K562 (cell line): ENCODE measurements around the gene DNAJC8. TPM values are rescaled to one million over a fixed set of nuclear protein-coding genes. Genes with fewer than 3 reads are reported as not detected.

ENCODE experiments used
- ATAC-seq: fragments of 200-7000 bp; cut with Tn5 transposase; 3 replicates; pipeline ENCODE4 v1.9.1; 2020; ENCODE audit warnings: moderate library complexity
- BruUV-seq: library from RNA; stranded (reverse); fragments of 400-500 nt; replicated peaks from 2 replicates; lab custom pipeline; 2021; lab: Mats Ljungman, UMichigan
- CTCF ChIA-PET: fragments of 300-600 bp; formaldehyde crosslinking; extraction: SDS; loops from one replicate; lab custom pipeline; 2021; ENCODE audit warnings: low intra/inter-chr PET ratio; lab: Yijun Ruan, JAX
- POLR2A ChIA-PET: fragments of 300-600, 350-650 bp; sonication (Branson Sonifier 250); formaldehyde crosslinking; extraction: SDS; loops from one replicate; lab custom pipeline; 2021; ENCODE audit warnings: antibody characterized with exemption, inconsistent platforms; lab: Yijun Ruan, JAX
- DNase-seq, 4 experiments: peaks; one replicate each; pipeline versions ENCODE4 v3.0.0 to v3.0.0-alpha.2; 2011 to 2018; ENCODE audit warnings: low spot score in 3 of 4, mixed read lengths in 3 of 4; ENCODE audit errors: extremely low read depth in 1 of 4
- FAIRE-seq: peaks from 2 replicates; lab custom pipeline; 2011; peaks lifted over from hg19 to GRCh38; lab: Jason Lieb, UNC
- H2AFZ ChIP-seq: 2 replicates; pipeline ENCODE4 v1.6.0; 2011; ENCODE audit warnings: low read depth, low read length, control low read depth, inconsistent platforms
- H3K27ac ChIP-seq: fragments of 200-600 bp; 3 replicates; pipeline ENCODE4 v1.8.0; 2011; ENCODE audit warnings: low read depth, mild to moderate bottlenecking, control low read depth, inconsistent platforms, low read length, moderate library complexity, mixed read lengths; ENCODE audit errors: extremely low read depth
- H3K27me3 ChIP-seq, 2 experiments: fragments of 300-600 bp in 1 of 2; 2 replicates in 1 of 2; 3 replicates in 1 of 2; pipeline versions ENCODE4 v1.6.0 to v1.8.0; 2011; ENCODE audit warnings: inconsistent platforms in 2 of 2, low read length in 2 of 2, mild to moderate bottlenecking in 1 of 2, mixed read lengths in 1 of 2, moderate library complexity in 1 of 2; ENCODE audit not compliant: control insufficient read depth in 2 of 2, insufficient read depth in 2 of 2
- H3K36me3 ChIP-seq: fragments of 300-600 bp; 3 replicates; pipeline ENCODE4 v1.8.0; 2011; ENCODE audit warnings: mild to moderate bottlenecking, low read length, inconsistent platforms; ENCODE audit not compliant: control insufficient read depth, insufficient read depth
- H3K4me1 ChIP-seq, 2 experiments: fragments of 200-600 bp in 1 of 2; replicated peaks in 1 of 2; 2 replicates in 1 of 2; 3 replicates in 1 of 2; pipeline versions ENCODE4 v1.5.1 to v1.8.0; 2011; ENCODE audit warnings: inconsistent platforms in 2 of 2, low read length in 2 of 2, mild to moderate bottlenecking in 1 of 2, mixed read lengths in 1 of 2, moderate library complexity in 1 of 2; ENCODE audit not compliant: control insufficient read depth in 2 of 2, insufficient read depth in 2 of 2
- H3K4me2 ChIP-seq: 2 replicates; pipeline ENCODE4 v1.6.1; 2011; ENCODE audit warnings: low read length, control low read depth, inconsistent platforms, mixed read lengths; ENCODE audit not compliant: insufficient read depth
- H3K4me3 ChIP-seq: fragments of 200-600 bp; sonication (generic), shearing (Covaris generic); 2 replicates; pipeline ENCODE4 v1.5.1; 2016; ENCODE audit warnings: control low read depth, inconsistent platforms
- H3K79me2 ChIP-seq: fragments of 200-600 bp; 3 replicates; pipeline ENCODE4 v1.8.0; 2011; ENCODE audit warnings: low read length, inconsistent platforms; ENCODE audit not compliant: control insufficient read depth, insufficient read depth
- H3K9ac ChIP-seq, 2 experiments: 2 replicates each; pipeline versions ENCODE4 v1.6.0 to v1.6.1; 2011; ENCODE audit warnings: low read depth in 2 of 2, low read length in 2 of 2, control low read depth in 1 of 2, inconsistent platforms in 1 of 2, mild to moderate bottlenecking in 1 of 2, mixed read lengths in 1 of 2; ENCODE audit not compliant: insufficient read depth in 1 of 2
- H3K9me1 ChIP-seq: one replicate; pipeline ENCODE4 v1.6.0; 2011; ENCODE audit warnings: inconsistent platforms, mild to moderate bottlenecking, low read length, moderate library complexity; ENCODE audit not compliant: control insufficient read depth, insufficient read depth
- H3K9me3 ChIP-seq: replicated peaks from 2 replicates; pipeline ENCODE4 v1.5.1; 2011; ENCODE audit warnings: low read depth, low read length, inconsistent platforms; ENCODE audit not compliant: control insufficient read depth, insufficient read depth
- H4K20me1 ChIP-seq: replicated peaks from 2 replicates; pipeline ENCODE4 v1.6.1; 2011; ENCODE audit warnings: low read length, inconsistent platforms, mixed read lengths; ENCODE audit not compliant: control insufficient read depth, insufficient read depth
- CREBBP ChIP-seq: IDR thresholded peaks from one replicate; pipeline ENCODE4 v1.6.1; 2012; ENCODE audit warnings: low read depth, mild to moderate bottlenecking, control low read depth, inconsistent platforms, low read length
- DNMT1 ChIP-seq: fragments of 450-650 bp; IDR thresholded peaks from 2 replicates; pipeline ENCODE4 v1.6.1; 2016; ENCODE audit warnings: antibody characterized with exemption, mild to moderate bottlenecking
- GTF3C2 ChIP-seq: IDR thresholded peaks from 3 replicates; pipeline ENCODE4 v1.6.1; 2011; ENCODE audit warnings: borderline replicate concordance, mild to moderate bottlenecking, moderate library complexity; ENCODE audit not compliant: insufficient read length; ENCODE audit errors: extremely low read depth
- MYC ChIP-seq, 2 experiments: fragments of 250-450 bp in 1 of 2; sonication (Bioruptor Pico) in 1 of 2; IDR thresholded peaks; 2 replicates each; pipeline versions ENCODE4 v1.5.1 to v1.6.1; 2012 to 2021; ENCODE audit warnings: low read depth in 2 of 2, borderline replicate concordance in 1 of 2, improper control_type of control experiment in 1 of 2, low read length in 1 of 2, mild to moderate bottlenecking in 1 of 2, moderate library complexity in 1 of 2
- NCOA4 ChIP-seq: fragments of 450-650 bp; IDR thresholded peaks from 2 replicates; pipeline ENCODE4 v1.6.1; 2018; ENCODE audit warnings: mild to moderate bottlenecking; ENCODE audit not compliant: partially characterized antibody
- NONO ChIP-seq, 2 experiments: fragments of 200-400 bp in 1 of 2; fragments of 450-650 bp in 1 of 2; formaldehyde crosslinking in 1 of 2; IDR thresholded peaks; 2 replicates each; pipeline ENCODE4 v1.6.1; 2017; ENCODE audit warnings: low read depth in 2 of 2, mild to moderate bottlenecking in 2 of 2, moderate library complexity in 2 of 2, low read length in 1 of 2
- RBFOX2 ChIP-seq: fragments of 200-400 bp; formaldehyde crosslinking; IDR thresholded peaks from 2 replicates; pipeline ENCODE4 v1.6.1; 2017; ENCODE audit warnings: low read depth, mild to moderate bottlenecking, low read length, moderate library complexity
- RBM22 ChIP-seq: fragments of 200-400 bp; formaldehyde crosslinking; IDR thresholded peaks from 2 replicates; pipeline ENCODE4 v1.6.1; 2018; ENCODE audit warnings: low read length, low read depth; ENCODE audit not compliant: poor library complexity, severe bottlenecking
- TGIF2 ChIP-seq: sonication (generic); formaldehyde crosslinking; IDR thresholded peaks from 2 replicates; pipeline ENCODE4 v1.8.1; 2022; ENCODE audit warnings: mild to moderate bottlenecking, missing genetic modification reagents, moderate library complexity
- TRIM24 ChIP-seq, 2 experiments: fragments of 450-650 bp; IDR thresholded peaks; 2 replicates each; pipeline ENCODE4 v1.6.1; 2016
- ZNF174 ChIP-seq: fragments of 250-450 bp; sonication (Bioruptor Pico); IDR thresholded peaks from 2 replicates; pipeline ENCODE4 v1.4.0; 2020; ENCODE audit warnings: mild to moderate bottlenecking
- ZNF277 ChIP-seq: fragments of 250-450 bp; sonication (Bioruptor Pico); IDR thresholded peaks from 2 replicates; pipeline ENCODE4 v1.8.0; 2022; ENCODE audit warnings: inconsistent platforms, mild to moderate bottlenecking, moderate library complexity, borderline replicate concordance
- ZNF512 ChIP-seq: IDR thresholded peaks from 2 replicates; pipeline ENCODE4 v1.6.1; 2016; ENCODE audit warnings: missing genetic modification characterization, missing compliant biosample characterization
- WGBS: fragments of 100-300 bp; shearing (Covaris generic); methylation state at CpG from one replicate; pipeline ENCODE4 v1.1.6; 2016; ENCODE audit warnings: low coverage, mixed read lengths; ENCODE audit not compliant: insufficient coverage; ENCODE audit errors: missing lambda C conversion rate; 5-methylcytosine and 5-hydroxymethylcytosine counted together
- in situ Hi-C: fragments of 300-500 bp; cut with MboI; formaldehyde crosslinking; loops from 4 replicates; pipeline ENCODE4 v1.15.0; 2018; ENCODE audit warnings: inconsistent platforms, mixed read lengths
- intact Hi-C: fragments of 100-400 bp; cut with micrococcal nuclease; formaldehyde crosslinking; loops from 2 replicates; pipeline ENCODE4 v1.14.2; 2022
- polyA plus RNA-seq, 8 experiments: library from polyadenylated mRNA; depleted of rRNA in 4 of 8; stranded (reverse) in 5 of 8; unstranded in 3 of 8; fragments of >200 nt; fragmentation: Nextera tagmentation in 2 of 8; fragmentation: Illumina TruSeq in 1 of 8; extraction: Ambion mirVana in 2 of 8; extraction: Trizol in 1 of 8; gene quantifications; 2 replicates each; pipeline versions ENCODE4 v1.2.1 to v1.2.3, GENCODE V29; 2011 to 2014; ENCODE audit warnings: inconsistent platforms in 1 of 8, missing spikeins in 1 of 8
- total RNA-seq, 7 experiments: library from RNA; depleted of rRNA in 6 of 7; stranded (reverse); fragments of >200 nt in 6 of 7; fragmentation: Illumina TruSeq in 2 of 7; extraction: Trizol in 2 of 7; gene quantifications; 2 replicates each; pipeline versions ENCODE4 v1.2.1 to v1.2.3, GENCODE V29; 2011 to 2021; ENCODE audit warnings: low replicate concordance in 1 of 7
- TF ChIP-seq, protein P1 (sequence below): fragments of 250-450 bp; sonication (Bioruptor Pico); IDR thresholded peaks from 2 replicates; pipeline ENCODE4 v1.8.0; 2022; ENCODE audit warnings: moderate library complexity, mild to moderate bottlenecking, inconsistent platforms

DNAJC8 gene
- total and polyA plus RNA-seq, 9 of the 15 experiments (the other 6 are each of a cell fraction or from before 2014, with no cell fraction given): 143 to 508 (median 209) TPM

- Histone ChIP-seq H3K27me3 (no peaks in the 10 kb centered on the region), H2AFZ (no peak overlapping the region), H4K20me1 (peaks cover 8% of the 10 kb centered on the region), H3K9me1 (peaks cover 5% of the 10 kb centered on the region), H3K9ac (peak overlapping the region in 1 of 2 experiments; percentile 71; a peak in 2 of 4 replicates), H3K79me2 (no peaks in the 10 kb centered on the region), H3K9me3 (no peaks in the 10 kb centered on the region), H3K4me2 (no peak overlapping the region), H3K27ac (no peak overlapping the region), H3K36me3 (peaks cover 62% of the 10 kb centered on the region), H3K4me1 (peaks cover 11 to 12% of the 10 kb centered on the region in 2 experiments; a peak in 4 of 5 replicates), H3K4me3 (no peak overlapping the region)
- WGBS: 94% methylated on average over 8 of the region's 8 CpGs
- FAIRE-seq: no peak
- ChIA-PET POLR2A (interaction anchor here (0.5 to 22.4 kb wide), 8 partner anchors 12 to 90 kb away, joined by 3 to 547 read pairs (median 4); partner anchors contain the start of genes ATP5IF1, MED18 and SESN2), CTCF (no interaction called here)
- BruUV-seq: no TSS peak
- peak in 1 of 4 experiments; percentile 26 for DNase-seq
- intact Hi-C loops: no loop called here
- ATAC-seq: no peak
- in situ Hi-C loops: no loop called here
- TF ChIP-seq NONO (IDR thresholded peaks at IDR 0.05; ENCODE audit: low read depth in 2 of 2, low read length in 1 of 2): no peak
- no peak for TF ChIP-seq GTF3C2
- peak; percentile 95 for TF ChIP-seq RBM22
- TF ChIP-seq TGIF2 (CRISPR knock-in tag): no peak
- TF ChIP-seq NCOA4: no peak
- TF ChIP-seq MYC (IDR thresholded peaks at IDR 0.05; ENCODE audit: low read depth, low read length): no peak
- no peak for TF ChIP-seq MYC (CRISPR knock-in tag; IDR thresholded peaks at IDR 0.05; ENCODE audit: borderline replicate concordance, low read depth)
- TF ChIP-seq ZNF277 (CRISPR knock-in tag): no peak
- TF ChIP-seq TRIM24 (IDR thresholded peaks at IDR 0.05): no peak
- TF ChIP-seq DNMT1: no peak
- no peak for TF ChIP-seq ZNF512 (tag)
- TF ChIP-seq RBFOX2: peak; percentile 33; the same call in 1 of the 2 replicates
- no peak for TF ChIP-seq ZNF174
- no peak for TF ChIP-seq CREBBP
- TF ChIP-seq, protein P1, sequence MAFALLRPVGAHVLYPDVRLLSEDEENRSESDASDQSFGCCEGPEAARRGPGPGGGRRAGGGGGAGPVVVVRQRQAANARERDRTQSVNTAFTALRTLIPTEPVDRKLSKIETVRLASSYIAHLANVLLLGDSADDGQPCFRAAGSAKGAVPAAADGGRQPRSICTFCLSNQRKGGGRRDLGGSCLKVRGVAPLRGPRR: no peak
Observed at GRCh38 chr1:28280501-28280900, 47.7 kb upstream of the DNAJC8 start.
